Measurements from ENCODE around the gene TEX22. TPM values are rescaled to one million over a fixed set of nuclear protein-coding genes. Genes with fewer than 3 reads are reported as not detected.

Gene TEX22
- total RNA-seq, 1 experiment from 2014 or later = 0.87 TPM

- DNase-seq (ENCODE audit: low spot score) = no peak
- ChIA-PET POLR2A (no interaction called here), CTCF (interaction anchor here (2.2 kb wide), 1 partner anchor 24 kb away, joined by 10 read pairs; no protein-coding TSS in a partner anchor)
- no peak overlapping the region for H3K27ac Mint-ChIP-seq
- no peaks in the 10 kb centered on the region for H3K9me3 Mint-ChIP-seq
- no peak for ATAC-seq
- no peaks in the 10 kb centered on the region for H3K27me3 Mint-ChIP-seq (ENCODE audit: low read depth)
- TF ChIP-seq EMX1 (CRISPR knock-in tag; IDR thresholded peaks at IDR 0.05) (no peak), ZBTB21 (CRISPR knock-in tag; IDR thresholded peaks at IDR 0.05; ENCODE audit: borderline replicate concordance) (no peak), FOXP1 (CRISPR knock-in tag; IDR thresholded peaks at IDR 0.05; ENCODE audit: borderline replicate concordance) (no peak), FOXK1 (CRISPR knock-in tag; IDR thresholded peaks at IDR 0.05) (no peak), CREM (CRISPR knock-in tag; IDR thresholded peaks at IDR 0.05) (no peak), HMGXB4 (CRISPR knock-in tag; IDR thresholded peaks at IDR 0.05) (no peak)
- H3K36me3 Mint-ChIP-seq = peaks cover 36% of the 10 kb centered on the region
- H3K4me3 Mint-ChIP-seq = no peak overlapping the region
- H3K4me1 Mint-ChIP-seq = no peaks in the 10 kb centered on the region
These were observed 58.6 kb downstream of the TEX22 start for GRCh38 chr14:105456736-105457617.

DNA sequence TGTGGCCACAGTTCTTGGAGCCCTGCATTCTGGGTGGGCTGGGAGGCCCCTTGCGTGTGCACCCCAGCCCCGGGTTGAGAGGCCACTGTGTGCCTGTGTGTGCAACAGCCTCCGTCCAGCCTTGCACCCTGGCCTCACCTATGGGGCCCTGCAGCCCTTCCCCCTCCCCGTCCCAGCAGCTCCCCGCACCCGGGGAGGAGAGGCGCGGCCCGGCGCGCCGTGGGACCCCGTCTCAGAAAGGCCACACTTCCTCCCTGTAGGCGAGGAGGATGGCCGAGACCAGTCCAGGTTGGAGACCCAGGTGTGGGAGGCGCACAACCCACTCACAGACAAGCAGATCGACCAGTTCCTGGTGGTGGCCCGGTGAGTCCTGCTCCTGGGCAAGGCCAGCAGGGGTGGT is 59.7 kb downstream of the TEX22 start:
- ATAC-seq (no peak), DNase-seq (ENCODE audit: low spot score) (no peak)
- no peak overlapping the region for H3K4me3 Mint-ChIP-seq
- no peaks in the 10 kb centered on the region for H3K4me1 Mint-ChIP-seq
- H3K27me3 Mint-ChIP-seq (ENCODE audit: low read depth) = no peaks in the 10 kb centered on the region
- CTCF ChIA-PET = interaction anchor here (2.2 kb wide), 1 partner anchor 23 kb away, joined by 10 read pairs; no protein-coding TSS in a partner anchor
- TF ChIP-seq TCF7 (CRISPR knock-in tag; IDR thresholded peaks at IDR 0.05; ENCODE audit: low read depth) (no peak), ZBTB43 (CRISPR knock-in tag; IDR thresholded peaks at IDR 0.05) (no peak), PRRX2 (CRISPR knock-in tag; IDR thresholded peaks at IDR 0.05) (no peak), SOX15 (CRISPR knock-in tag; IDR thresholded peaks at IDR 0.05) (no peak), NR2C2 (CRISPR knock-in tag; IDR thresholded peaks at IDR 0.05) (no peak), MXD4 (CRISPR knock-in tag; IDR thresholded peaks at IDR 0.05; ENCODE audit: borderline replicate concordance) (no peak), NR3C1 (CRISPR knock-in tag; conservative IDR thresholded peaks at IDR 0.05; ENCODE audit: low read depth) (no peak), E2F4 (CRISPR knock-in tag; IDR thresholded peaks at IDR 0.05; ENCODE audit: borderline replicate concordance, low read depth) (no peak), GTF2I (CRISPR knock-in tag; conservative IDR thresholded peaks at IDR 0.05) (no peak), ZMAT4 (CRISPR knock-in tag; IDR thresholded peaks at IDR 0.05) (no peak), NFYB (CRISPR knock-in tag; conservative IDR thresholded peaks at IDR 0.05; ENCODE audit: low read depth) (no peak), ZNF232 (CRISPR knock-in tag; IDR thresholded peaks at IDR 0.05) (no peak), RORB (CRISPR knock-in tag; IDR thresholded peaks at IDR 0.05) (no peak)
- TF ChIP-seq, protein P1, sequence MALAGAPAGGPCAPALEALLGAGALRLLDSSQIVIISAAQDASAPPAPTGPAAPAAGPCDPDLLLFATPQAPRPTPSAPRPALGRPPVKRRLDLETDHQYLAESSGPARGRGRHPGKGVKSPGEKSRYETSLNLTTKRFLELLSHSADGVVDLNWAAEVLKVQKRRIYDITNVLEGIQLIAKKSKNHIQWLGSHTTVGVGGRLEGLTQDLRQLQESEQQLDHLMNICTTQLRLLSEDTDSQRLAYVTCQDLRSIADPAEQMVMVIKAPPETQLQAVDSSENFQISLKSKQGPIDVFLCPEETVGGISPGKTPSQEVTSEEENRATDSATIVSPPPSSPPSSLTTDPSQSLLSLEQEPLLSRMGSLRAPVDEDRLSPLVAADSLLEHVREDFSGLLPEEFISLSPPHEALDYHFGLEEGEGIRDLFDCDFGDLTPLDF (CRISPR knock-in tag; IDR thresholded peaks at IDR 0.05) = no peak
- TF ChIP-seq, protein P2, sequence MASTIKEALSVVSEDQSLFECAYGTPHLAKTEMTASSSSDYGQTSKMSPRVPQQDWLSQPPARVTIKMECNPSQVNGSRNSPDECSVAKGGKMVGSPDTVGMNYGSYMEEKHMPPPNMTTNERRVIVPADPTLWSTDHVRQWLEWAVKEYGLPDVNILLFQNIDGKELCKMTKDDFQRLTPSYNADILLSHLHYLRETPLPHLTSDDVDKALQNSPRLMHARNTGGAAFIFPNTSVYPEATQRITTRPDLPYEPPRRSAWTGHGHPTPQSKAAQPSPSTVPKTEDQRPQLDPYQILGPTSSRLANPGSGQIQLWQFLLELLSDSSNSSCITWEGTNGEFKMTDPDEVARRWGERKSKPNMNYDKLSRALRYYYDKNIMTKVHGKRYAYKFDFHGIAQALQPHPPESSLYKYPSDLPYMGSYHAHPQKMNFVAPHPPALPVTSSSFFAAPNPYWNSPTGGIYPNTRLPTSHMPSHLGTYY (CRISPR knock-in tag; IDR thresholded peaks at IDR 0.05) = no peak
- TF ChIP-seq, protein P3, sequence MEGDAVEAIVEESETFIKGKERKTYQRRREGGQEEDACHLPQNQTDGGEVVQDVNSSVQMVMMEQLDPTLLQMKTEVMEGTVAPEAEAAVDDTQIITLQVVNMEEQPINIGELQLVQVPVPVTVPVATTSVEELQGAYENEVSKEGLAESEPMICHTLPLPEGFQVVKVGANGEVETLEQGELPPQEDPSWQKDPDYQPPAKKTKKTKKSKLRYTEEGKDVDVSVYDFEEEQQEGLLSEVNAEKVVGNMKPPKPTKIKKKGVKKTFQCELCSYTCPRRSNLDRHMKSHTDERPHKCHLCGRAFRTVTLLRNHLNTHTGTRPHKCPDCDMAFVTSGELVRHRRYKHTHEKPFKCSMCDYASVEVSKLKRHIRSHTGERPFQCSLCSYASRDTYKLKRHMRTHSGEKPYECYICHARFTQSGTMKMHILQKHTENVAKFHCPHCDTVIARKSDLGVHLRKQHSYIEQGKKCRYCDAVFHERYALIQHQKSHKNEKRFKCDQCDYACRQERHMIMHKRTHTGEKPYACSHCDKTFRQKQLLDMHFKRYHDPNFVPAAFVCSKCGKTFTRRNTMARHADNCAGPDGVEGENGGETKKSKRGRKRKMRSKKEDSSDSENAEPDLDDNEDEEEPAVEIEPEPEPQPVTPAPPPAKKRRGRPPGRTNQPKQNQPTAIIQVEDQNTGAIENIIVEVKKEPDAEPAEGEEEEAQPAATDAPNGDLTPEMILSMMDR (IDR thresholded peaks at IDR 0.05) = no peak
- peaks cover 30% of the 10 kb centered on the region for H3K36me3 Mint-ChIP-seq
- POLR2A ChIA-PET = no interaction called here
- no peaks in the 10 kb centered on the region for H3K9me3 Mint-ChIP-seq
- H3K27ac Mint-ChIP-seq = no peak overlapping the region

Measured in WTC11 (cell line).